T-helper 1 cell treated with Interleukin-12 subunit alpha and Interleukin-12 subunit beta and Interleukin-4 antibody, amounts not matched to agents 30 μg/mL and 1 μg/mL, for 36 hours (primary cell): ENCODE results near the gene CC2D1A.
A peak's percentile ranks its signal among the peaks of the same experiment; 100 is the strongest.
"Not testable (repeated sequence)": the region's sequence is repeated elsewhere in the genome, so short reads cannot be mapped to it uniquely, and the experiment has no call there.

ENCODE experiments used
- H3K27ac Mint-ChIP-seq: one replicate; pipeline ENCODE4 v1.8.0; 2021; ENCODE audit warnings: mild to moderate bottlenecking, mixed read lengths
- H3K27me3 Mint-ChIP-seq: one replicate; pipeline ENCODE4 v1.8.0; 2021; ENCODE audit warnings: low read depth, mixed read lengths
- H3K36me3 Mint-ChIP-seq: one replicate; pipeline ENCODE4 v1.8.0; 2021; ENCODE audit warnings: low read depth, mixed read lengths
- H3K4me1 Mint-ChIP-seq: one replicate; pipeline ENCODE4 v1.8.0; 2021; ENCODE audit warnings: low read depth, mixed read lengths
- H3K4me3 Mint-ChIP-seq: one replicate; pipeline ENCODE4 v1.8.0; 2021; ENCODE audit warnings: mild to moderate bottlenecking, moderate library complexity, mixed read lengths
- H3K9me3 Mint-ChIP-seq: one replicate; pipeline ENCODE4 v1.8.0; 2021; ENCODE audit warnings: mixed read lengths

Gene CC2D1A

DNA sequence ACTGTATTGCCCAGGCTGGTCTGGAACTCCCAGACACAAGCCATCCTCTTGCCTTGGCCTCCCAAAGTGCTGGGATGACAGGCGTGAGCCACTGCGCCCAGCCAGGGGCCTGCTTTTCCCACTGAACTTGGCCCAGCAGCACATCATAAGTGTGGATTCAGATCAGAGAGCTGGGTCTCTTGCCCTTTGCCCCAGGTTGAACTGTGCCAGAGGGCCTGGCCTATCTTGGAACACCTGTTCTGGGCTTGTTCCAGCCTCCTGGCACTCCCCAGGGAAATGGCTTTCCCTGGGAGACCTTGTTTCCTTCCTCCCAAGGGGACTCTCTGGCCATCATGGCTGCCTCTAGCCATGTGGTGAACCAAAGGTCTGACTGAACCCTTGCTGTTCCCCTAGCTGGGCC lies 3.4 kb downstream of the CC2D1A start:
- Mint-ChIP-seq H3K9me3 (no peaks in the 10 kb centered on the region), H3K27me3 (no peaks in the 10 kb centered on the region), H3K4me1 (peaks cover 17% of the 10 kb centered on the region), H3K4me3 (no peak overlapping the region), H3K36me3 (peaks cover 5% of the 10 kb centered on the region), H3K27ac (no peak overlapping the region)

DNA sequence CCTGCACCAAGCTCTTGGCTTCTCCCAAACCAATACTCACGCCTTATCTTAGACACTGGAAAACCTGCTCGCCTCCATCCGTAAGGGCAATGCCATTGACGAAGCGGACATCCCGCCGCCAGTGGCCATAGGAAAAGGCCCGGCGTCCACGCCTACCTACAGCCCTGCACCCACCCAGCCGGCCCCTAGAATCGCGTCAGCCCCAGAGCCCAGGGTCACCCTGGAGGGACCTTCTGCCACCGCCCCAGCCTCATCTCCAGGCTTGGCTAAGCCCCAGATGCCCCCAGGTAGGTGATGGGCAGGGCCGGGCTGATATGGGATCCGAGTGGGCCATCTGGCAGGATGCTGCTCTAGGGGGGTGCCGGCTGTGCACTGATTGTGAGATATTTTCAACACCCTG lies 7.4 kb downstream of the CC2D1A start:
- Mint-ChIP-seq H3K4me1 (no peaks in the 10 kb centered on the region), H3K36me3 (peaks cover 5% of the 10 kb centered on the region), H3K9me3 (no peaks in the 10 kb centered on the region), H3K27me3 (no peaks in the 10 kb centered on the region), H3K4me3 (no peak overlapping the region), H3K27ac (no peak overlapping the region)

DNA sequence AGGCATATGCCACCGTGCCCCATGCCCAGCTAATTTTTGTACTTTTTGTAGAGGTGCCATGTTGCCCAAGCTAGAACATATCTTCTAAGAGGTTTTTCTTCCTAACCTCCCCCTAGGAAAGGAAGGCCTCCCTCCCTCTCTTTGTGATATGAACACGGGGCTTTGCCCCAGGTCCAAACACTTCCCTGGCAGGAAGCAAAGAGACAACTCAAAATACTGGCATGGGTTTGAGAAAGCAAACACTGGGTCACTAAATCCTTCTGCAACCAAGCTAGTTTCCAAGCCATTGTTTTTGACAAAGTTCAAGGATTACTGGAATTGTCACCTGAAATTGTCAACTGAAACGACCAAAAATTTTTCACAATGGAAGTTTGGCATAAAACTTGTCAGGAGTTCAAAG lies 8.8 kb downstream of the CC2D1A start:
- H3K4me3 Mint-ChIP-seq: no peak overlapping the region
- no peaks in the 10 kb centered on the region for H3K27me3 Mint-ChIP-seq
- no peaks in the 10 kb centered on the region for H3K4me1 Mint-ChIP-seq
- peaks cover 10% of the 10 kb centered on the region for H3K36me3 Mint-ChIP-seq
- H3K27ac Mint-ChIP-seq: no peak overlapping the region
- no peaks in the 10 kb centered on the region for H3K9me3 Mint-ChIP-seq

DNA sequence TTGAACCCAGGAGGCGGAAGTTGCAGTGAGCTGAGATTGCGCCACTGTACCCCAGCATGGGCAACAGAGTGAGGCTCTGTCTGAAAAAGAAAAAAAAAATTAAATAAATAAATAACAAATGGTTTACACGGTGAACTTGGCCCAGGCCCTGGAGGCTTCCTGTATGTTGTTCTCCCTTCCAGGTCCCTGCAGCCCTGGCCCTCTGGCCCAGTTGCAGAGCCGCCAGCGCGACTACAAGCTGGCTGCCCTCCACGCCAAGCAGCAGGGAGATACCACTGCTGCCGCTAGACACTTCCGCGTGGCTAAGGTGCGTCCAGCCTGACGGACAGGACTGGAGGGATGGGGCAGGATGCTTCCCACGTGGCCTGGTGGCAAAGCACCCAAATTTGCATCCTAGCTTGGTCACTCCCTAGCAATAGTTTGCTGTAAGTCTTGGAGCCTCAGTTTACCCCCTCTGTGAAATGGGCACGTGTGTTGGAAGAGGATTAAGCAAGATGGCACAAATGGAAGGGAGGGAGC lies 11.9 kb downstream of the CC2D1A start:
- H3K4me3 Mint-ChIP-seq: no peak overlapping the region
- H3K27me3 Mint-ChIP-seq: no peaks in the 10 kb centered on the region
- H3K27ac Mint-ChIP-seq: no peak overlapping the region
- H3K4me1 Mint-ChIP-seq: no peaks in the 10 kb centered on the region
- peaks cover 6% of the 10 kb centered on the region for H3K9me3 Mint-ChIP-seq
- peaks cover 36% of the 10 kb centered on the region for H3K36me3 Mint-ChIP-seq

DNA sequence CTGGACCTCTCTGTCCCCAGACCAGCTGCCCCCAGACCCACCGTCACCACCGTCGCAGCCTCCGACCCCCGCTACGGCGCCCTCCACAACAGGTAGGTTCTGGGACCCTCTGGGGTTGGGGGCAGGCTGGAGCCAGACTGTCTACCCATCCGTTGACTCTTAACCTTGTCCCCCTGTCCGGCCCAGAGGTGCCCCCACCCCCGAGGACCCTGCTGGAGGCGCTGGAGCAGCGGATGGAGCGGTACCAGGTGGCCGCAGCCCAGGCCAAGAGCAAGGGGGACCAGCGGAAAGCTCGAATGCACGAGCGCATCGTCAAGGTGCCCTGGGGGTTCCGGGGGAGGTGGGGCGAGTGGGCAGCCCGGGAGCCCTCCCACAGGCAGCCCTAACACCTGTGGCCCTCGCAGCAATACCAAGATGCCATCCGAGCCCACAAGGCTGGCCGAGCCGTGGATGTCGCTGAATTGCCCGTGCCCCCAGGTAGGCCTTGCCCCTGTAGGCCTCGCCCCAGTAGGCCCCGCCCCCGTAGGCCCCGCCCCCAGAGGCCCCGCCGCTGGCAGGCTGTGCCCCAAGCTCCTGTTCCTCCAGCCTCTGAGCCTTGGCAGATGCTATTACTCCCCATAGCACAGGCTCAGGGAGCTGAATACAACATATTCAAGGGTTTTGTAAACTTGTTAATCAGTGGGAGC lies 12.9 kb downstream of the CC2D1A start:
- Mint-ChIP-seq H3K27me3 (no peaks in the 10 kb centered on the region), H3K4me1 (no peaks in the 10 kb centered on the region), H3K9me3 (peaks cover 6% of the 10 kb centered on the region), H3K36me3 (peaks cover 39% of the 10 kb centered on the region), H3K4me3 (no peak overlapping the region), H3K27ac (no peak overlapping the region)

DNA sequence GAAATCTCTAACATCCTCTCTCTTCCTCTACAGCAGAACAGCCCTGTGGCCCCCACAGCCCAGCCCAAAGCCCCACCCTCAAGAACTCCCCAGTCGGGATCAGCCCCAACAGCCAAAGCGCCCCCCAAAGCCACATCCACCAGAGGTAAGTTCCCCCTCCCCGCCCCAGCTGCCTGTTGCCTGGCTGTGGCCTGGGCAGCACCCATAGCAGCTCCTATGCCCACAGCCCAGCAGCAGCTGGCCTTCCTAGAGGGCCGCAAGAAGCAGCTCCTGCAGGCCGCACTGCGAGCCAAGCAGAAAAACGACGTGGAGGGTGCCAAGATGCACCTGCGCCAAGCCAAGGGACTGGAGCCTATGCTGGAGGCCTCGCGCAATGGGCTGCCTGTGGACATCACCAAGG lies 14.5 kb downstream of the CC2D1A start:
- H3K27me3 Mint-ChIP-seq: no peaks in the 10 kb centered on the region
- no peaks in the 10 kb centered on the region for H3K4me1 Mint-ChIP-seq
- no peak overlapping the region for H3K27ac Mint-ChIP-seq
- H3K4me3 Mint-ChIP-seq: no peak overlapping the region
- peaks cover 6% of the 10 kb centered on the region for H3K9me3 Mint-ChIP-seq
- H3K36me3 Mint-ChIP-seq: peaks cover 42% of the 10 kb centered on the region

DNA sequence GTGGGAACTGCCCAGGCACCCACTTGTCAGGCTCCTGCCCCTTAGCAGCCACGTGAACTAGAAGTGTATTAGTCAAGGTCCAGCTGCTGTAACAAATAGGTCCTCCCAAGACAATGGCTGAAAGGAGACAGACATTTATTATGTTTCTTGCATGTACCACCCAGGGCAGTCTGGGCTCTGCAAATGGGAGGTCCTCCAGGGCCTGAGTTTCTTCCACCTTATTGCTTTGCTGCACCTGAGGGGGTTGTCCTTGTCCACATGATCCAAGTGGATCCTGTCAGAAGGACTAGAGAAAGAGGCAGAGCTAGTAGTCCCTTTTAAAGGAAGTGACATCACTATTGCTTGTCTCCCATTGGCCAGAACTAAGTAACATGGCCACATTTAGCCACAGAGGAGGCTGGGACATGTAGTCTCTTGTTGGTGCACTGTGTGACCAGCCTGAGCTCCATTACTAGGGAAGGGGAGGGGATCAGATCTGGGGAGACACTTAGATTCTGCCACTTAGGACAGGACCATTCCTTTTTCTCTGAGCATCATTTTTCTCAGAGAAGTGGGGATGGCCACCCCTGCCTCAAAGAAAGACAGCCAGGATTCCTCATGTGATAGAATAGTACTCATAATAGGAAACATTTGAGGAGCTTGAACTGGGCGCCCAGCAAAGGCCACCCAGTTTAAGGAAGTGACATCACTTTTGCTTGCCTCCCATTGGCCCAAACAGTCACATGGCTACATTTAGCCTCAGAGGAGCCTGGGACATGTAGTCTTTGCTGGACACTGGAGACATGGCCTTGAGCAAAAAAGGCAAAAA lies 15.1 kb downstream of the CC2D1A start:
- no peak overlapping the region for H3K4me3 Mint-ChIP-seq
- peaks cover 39% of the 10 kb centered on the region for H3K36me3 Mint-ChIP-seq
- H3K4me1 Mint-ChIP-seq: no peaks in the 10 kb centered on the region
- H3K27me3 Mint-ChIP-seq: no peaks in the 10 kb centered on the region
- peak overlapping the region; percentile 27 for H3K27ac Mint-ChIP-seq
- peaks cover 6% of the 10 kb centered on the region for H3K9me3 Mint-ChIP-seq

DNA sequence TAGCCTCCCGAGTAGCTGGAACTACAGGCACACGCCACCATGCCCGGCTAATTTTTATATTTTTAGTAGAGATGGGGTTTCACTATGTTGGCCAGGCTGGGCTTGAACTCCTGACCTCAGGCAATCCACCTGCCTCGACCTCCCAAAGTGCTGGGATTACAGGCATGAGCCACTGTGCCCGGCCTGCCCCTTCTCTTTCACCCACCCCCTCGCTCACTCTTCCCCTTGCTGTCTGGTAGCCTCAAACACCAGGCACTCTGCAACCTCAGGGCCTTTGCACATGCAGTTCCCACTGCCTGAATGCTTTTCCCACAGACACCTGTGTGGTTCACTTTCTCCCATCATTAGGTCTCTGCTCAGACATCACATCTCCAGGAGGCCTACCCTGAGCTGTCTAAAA lies 16.1 kb downstream of the CC2D1A start:
- H3K36me3 Mint-ChIP-seq: peaks cover 44% of the 10 kb centered on the region
- not testable (repeated sequence) for H3K4me3 Mint-ChIP-seq, H3K27me3 Mint-ChIP-seq, H3K9me3 Mint-ChIP-seq, H3K27ac Mint-ChIP-seq, H3K4me1 Mint-ChIP-seq

DNA sequence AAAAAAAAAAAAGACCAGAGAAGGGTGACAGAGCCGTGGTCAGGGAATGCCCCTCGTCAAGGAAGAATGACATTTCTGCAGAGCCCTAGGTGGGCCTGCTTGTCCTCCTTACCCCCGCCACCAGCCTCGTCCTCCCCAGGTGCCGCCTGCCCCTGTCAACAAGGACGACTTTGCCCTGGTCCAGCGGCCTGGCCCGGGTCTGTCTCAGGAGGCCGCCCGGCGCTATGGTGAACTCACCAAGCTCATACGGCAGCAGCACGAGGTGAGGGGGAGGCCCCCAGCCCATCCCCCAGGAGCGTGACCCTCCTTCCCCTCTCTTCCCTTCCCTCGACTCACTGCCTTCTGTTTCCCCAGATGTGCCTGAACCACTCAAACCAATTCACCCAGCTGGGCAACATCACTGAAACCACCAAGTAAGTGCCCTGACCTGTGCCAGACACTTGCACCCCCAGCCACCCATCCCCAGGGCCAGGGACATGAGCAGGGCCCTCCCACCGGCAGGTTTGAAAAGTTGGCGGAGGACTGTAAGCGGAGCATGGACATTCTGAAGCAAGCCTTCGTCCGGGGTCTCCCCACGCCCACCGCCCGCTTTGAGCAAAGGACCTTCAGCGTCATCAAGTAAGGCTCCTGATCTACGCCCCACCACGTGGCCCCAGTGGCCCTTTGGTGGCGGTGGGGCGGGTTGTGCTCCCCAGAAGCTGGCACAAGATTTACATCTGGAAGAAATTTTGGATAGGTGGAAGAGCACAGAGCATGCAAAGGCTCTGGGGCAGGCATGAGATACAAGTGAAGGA lies 17.4 kb downstream of the CC2D1A start:
- peaks cover 49% of the 10 kb centered on the region for H3K36me3 Mint-ChIP-seq
- peaks cover 6% of the 10 kb centered on the region for H3K9me3 Mint-ChIP-seq
- no peaks in the 10 kb centered on the region for H3K27me3 Mint-ChIP-seq
- H3K27ac Mint-ChIP-seq: no peak overlapping the region
- H3K4me1 Mint-ChIP-seq: no peaks in the 10 kb centered on the region
- no peak overlapping the region for H3K4me3 Mint-ChIP-seq

DNA sequence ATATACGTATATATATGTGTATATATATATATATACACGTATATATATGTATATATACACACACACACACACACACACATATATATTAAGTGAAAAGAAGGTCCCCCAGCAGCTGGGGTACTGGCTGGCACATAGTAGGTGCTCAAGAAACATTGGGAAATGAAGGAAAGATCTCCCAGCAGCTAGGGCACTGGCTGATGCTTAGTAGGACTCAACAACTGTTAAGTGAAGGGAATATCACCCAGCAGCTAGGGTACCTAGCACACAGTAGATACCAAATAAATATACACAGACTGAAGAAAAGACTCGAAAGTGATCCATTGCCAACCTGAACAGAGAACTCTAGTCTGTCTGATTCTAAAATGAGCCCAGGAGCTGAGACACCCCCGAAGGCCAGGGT lies 20.0 kb downstream of the CC2D1A start:
- Mint-ChIP-seq H3K27ac (no peak overlapping the region), H3K27me3 (no peaks in the 10 kb centered on the region), H3K36me3 (peaks cover 35% of the 10 kb centered on the region), H3K4me1 (no peaks in the 10 kb centered on the region), H3K4me3 (no peak overlapping the region), H3K9me3 (peaks cover 3% of the 10 kb centered on the region)

DNA sequence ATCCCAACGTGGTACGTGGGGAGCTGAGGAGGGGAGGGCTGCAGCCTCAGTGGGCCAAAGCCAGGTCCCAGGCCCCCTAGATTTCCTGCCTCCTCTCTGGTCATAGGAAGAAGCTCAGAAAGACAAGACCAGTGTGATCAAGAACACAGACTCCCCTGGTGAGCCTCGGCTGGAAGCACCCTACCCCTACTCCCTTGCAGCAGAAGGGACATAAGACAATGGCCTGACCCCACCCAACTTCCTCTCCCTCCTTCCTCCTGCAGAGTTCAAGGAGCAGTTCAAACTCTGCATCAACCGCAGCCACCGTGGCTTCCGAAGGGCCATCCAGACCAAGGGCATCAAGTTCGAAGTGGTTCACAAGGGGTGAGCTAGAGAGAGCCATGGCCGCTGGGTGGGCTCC lies 20.7 kb downstream of the CC2D1A start:
- peaks cover 28% of the 10 kb centered on the region for H3K36me3 Mint-ChIP-seq
- no peaks in the 10 kb centered on the region for H3K4me1 Mint-ChIP-seq
- H3K4me3 Mint-ChIP-seq: no peak overlapping the region
- no peak overlapping the region for H3K27ac Mint-ChIP-seq
- H3K27me3 Mint-ChIP-seq: no peaks in the 10 kb centered on the region
- no peaks in the 10 kb centered on the region for H3K9me3 Mint-ChIP-seq

DNA sequence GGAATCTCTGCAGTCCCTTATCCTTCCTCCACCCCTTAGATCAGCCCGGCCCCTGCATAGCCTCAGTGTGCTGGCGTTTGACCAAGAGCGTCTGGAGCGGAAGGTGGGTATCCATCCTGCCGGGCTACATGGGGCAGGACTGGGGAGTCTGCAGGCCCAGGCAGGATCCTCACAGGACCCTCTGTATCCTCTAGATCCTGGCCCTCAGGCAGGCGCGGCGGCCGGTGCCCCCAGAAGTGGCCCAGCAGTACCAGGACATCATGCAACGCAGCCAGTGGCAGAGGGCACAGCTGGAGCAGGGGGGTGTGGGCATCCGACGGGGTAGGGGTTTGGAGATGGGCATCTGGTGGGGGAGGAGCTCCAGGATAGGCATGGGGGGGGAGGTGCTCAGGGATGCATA lies 23.3 kb downstream of the CC2D1A start:
- no peak overlapping the region for H3K4me3 Mint-ChIP-seq
- no peaks in the 10 kb centered on the region for H3K9me3 Mint-ChIP-seq
- no peak overlapping the region for H3K27ac Mint-ChIP-seq
- peaks cover 15% of the 10 kb centered on the region for H3K36me3 Mint-ChIP-seq
- H3K4me1 Mint-ChIP-seq: no peaks in the 10 kb centered on the region
- no peaks in the 10 kb centered on the region for H3K27me3 Mint-ChIP-seq

DNA sequence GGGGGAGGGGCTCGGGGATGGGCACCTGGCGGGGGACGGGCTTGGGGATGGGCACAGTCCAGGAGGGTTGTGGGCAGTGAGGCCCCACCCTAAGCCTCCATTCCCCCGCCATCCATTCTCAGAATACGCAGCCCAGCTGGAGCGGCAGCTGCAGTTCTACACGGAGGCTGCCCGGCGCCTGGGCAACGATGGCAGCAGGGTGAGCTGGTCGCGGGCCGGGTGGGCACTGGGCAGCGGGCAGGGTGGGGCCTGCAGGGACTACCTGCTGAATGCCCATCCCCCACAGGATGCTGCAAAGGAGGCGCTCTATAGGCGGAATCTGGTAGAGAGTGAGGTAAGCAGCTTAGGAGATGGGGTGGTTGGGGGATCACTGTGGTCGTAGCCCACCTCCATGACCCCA lies 24.0 kb downstream of the CC2D1A start:
- Mint-ChIP-seq H3K4me1 (no peaks in the 10 kb centered on the region), H3K9me3 (no peaks in the 10 kb centered on the region), H3K27ac (no peak overlapping the region), H3K36me3 (peaks cover 13% of the 10 kb centered on the region), H3K4me3 (no peak overlapping the region), H3K27me3 (no peaks in the 10 kb centered on the region)

DNA sequence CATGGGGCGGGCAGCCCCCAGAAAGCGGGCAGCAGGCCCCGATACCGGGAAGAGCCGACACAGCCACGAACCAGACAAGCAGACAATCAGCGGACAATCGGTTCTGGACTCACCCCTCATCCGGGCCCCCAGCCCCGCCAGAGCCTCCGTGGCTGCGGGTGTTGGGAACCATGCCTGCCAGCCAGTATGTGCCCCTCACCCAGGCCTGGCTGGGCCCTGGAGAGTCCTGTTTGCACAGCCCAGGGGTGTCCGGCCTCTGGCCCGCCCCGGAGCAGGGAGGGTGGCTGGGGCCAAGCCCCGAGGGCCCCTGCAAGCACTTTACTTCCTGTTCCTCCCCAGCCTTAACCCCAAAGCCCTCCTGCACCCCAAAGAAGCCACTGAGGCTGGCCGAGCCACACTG lies 24.4 kb downstream of the CC2D1A start:
- no peak overlapping the region for H3K27ac Mint-ChIP-seq
- H3K27me3 Mint-ChIP-seq: no peaks in the 10 kb centered on the region
- no peaks in the 10 kb centered on the region for H3K4me1 Mint-ChIP-seq
- H3K9me3 Mint-ChIP-seq: no peaks in the 10 kb centered on the region
- H3K36me3 Mint-ChIP-seq: peaks cover 11% of the 10 kb centered on the region
- H3K4me3 Mint-ChIP-seq: no peak overlapping the region
